HG02973 (cell line): ENCODE results near the gene PTPN18.
"Not testable (repeated sequence)": the region's sequence is repeated elsewhere in the genome, so short reads cannot be mapped to it uniquely, and the experiment has no call there.

Experiments used
- ATAC-seq: cut with Tn5 transposase; IDR thresholded peaks from one replicate; pipeline ENCODE4 v1.9.1; 2021; ENCODE audit warnings: moderate library complexity; ENCODE audit not compliant: unreplicated experiment

PTPN18 gene

GRCh38 chr2:130380096-130380934, 24.5 kb downstream of the PTPN18 start:
- no peak for ATAC-seq

DNA sequence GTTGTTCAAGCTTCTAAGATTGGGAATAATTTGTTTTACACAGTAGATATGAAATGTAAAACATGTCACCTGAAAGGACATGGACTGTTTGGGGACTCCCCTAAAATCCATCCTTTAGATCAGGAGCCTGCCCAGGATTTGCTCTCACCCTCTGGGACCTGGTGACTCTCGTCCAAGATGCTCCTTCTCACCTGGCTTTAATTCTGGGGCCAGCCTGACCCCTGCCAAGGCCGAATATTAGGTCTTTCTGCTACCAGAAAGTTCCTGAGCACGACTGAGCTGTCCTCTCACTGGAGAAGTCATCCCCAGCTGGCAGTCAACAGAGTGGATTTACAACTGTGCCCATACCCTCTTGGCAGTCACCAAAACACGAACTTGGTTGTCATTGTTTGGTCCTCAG, 25.3 kb downstream of the PTPN18 start:
- no peak for ATAC-seq

DNA sequence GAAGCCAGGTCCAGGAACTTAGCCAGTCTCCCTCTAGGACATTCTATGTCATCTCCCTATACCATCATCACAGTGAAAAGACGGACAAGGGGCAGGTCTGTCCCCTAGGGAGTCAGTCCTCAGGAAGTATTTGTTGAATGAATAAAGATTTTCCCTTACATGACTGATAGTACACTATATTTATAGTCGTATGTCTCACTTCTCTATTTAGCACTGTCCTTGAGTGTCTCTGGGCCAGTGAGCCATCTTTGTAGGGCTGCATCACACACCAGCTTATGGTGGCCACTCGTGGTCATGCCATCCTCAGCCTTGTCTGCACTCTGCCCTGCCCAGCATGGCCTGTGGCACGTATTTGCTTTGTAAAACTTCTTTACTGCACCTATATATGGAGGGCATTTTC, 25.8 kb downstream of the PTPN18 start:
- no peak for ATAC-seq

DNA sequence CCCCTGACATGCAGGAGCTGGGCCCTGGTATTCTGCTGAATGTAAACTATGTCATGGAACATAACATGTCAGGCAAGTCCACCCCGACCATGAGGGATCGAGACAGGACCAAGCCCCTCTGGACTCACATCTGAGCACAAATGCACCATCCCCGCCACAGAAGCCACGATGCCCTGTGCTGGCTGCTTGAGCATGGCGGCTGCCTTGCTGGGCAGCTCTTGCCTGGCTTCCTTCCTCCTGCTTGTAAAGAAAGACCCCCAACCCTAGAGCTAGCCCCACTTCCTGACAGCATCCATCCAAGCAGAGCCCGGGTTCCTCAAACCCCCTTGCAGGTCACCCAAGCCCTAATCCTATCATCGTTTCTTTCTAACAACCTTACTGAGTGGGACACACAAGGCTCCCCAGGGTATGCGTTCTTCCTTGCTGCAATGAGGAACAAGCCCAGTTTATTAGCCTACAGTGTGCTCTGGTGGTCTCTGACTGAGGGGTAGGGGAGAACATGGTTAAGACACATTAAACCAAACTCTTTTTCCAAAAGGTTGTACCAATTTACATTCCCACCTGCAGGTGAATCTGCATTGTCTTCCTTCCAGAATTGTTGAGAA, 26.6 kb downstream of the PTPN18 start:
- ATAC-seq: no peak

DNA sequence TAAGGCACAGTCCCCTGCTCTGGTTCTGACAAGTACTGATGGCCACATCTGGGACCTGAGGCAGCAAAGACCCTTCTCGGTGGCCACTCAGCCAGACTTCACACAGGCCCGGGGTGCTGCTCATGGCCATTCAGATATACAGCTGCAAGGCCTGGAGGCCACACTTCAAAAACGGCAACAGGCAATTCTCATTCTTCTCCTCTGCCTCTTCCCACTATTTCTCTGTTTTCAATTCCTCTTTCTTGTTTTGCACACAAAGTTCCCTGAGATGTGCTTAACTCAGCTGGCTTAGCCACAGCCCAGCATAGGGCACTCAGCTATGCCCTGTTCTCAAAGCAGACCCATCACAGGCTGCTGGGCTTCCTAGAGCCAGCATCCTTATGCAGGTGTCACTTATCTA, 29.9 kb downstream of the PTPN18 start:
- ATAC-seq: no peak

GRCh38 chr2:130387071-130387400, 31.2 kb downstream of the PTPN18 start:
- ATAC-seq: no peak

- no peak for ATAC-seq
These were observed 31.9 kb downstream of the PTPN18 start for GRCh38 chr2:130387804-130388203.

DNA sequence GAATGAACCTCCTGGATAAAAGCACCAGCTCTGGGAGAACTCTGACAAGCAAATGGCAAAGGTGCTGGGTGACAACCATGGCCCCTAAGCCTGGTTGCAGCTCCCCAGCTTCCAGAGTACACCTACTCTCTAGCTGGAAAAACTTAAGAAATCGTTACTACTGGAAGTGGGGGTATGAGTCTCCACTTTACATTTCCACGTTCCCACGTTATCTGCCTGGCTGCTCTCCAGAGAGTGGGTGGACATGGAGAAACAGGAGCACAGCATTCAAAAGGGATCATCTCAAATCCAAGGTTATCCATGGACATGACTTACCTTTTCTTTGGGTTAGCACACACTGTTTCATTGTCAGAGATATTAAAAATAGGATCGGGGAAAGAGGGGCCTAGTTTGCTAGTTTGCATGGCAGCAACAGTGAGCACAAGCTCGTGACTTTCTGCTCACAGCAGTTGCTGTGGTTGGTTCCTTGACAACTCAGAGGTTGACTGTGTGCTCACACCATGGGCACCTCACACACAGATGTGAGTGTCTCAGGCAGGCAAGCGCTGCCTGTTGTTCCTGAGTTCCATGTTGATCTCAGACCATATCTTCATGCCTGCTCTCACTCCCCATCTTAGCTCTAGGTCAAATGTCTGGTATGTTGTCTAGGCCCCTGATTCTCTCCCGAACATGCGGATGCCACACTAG, 32.5 kb downstream of the PTPN18 start:
- no peak for ATAC-seq

GRCh38 chr2:130389358-130389757, 33.5 kb downstream of the PTPN18 start:
- ATAC-seq: no peak

GRCh38 chr2:130389783-130390182, 33.9 kb downstream of the PTPN18 start:
- ATAC-seq: no peak

GRCh38 chr2:130390460-130391057, 34.7 kb downstream of the PTPN18 start:
- ATAC-seq: peak; percentile 15

- peak; percentile 92 for ATAC-seq
These were observed 35.4 kb downstream of the PTPN18 start for GRCh38 chr2:130391058-130391871.

DNA sequence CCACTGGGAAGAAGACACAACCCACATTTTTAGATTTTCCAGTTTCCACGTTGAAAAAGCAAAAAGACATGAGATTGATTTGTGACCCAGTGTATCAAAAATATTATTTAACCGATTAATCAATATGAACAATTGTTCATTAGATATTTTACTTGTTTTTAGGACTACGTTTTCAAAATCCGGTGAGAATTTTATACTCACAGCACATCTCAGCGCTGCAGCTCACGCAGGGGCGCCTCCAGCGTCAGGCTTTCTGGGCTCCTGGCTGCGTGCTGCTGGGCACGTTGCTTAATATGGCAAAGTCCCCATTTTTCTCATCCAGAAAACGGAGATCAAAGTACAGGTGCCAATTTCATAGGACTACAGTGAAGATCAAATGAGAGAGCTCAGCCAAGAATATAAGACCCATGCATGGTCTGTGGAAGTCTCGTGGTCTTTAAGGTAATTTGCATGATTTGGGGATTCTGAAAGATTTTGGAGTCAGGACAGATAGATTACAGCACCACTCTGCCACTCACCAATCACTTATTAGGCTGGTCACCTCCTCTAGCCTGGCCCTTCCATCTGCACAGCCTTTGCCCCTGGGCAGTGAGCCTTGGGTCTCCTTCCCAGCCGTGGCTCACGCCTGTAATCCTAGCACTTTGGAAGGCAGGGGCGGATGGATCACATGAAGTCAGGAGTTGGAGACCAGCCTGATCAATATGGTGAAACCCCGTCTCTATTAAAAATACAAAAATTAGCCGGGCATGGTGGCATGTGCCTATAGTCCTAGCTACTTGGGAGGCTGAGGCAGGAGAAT, 36.2 kb downstream of the PTPN18 start:
- no peak for ATAC-seq

DNA sequence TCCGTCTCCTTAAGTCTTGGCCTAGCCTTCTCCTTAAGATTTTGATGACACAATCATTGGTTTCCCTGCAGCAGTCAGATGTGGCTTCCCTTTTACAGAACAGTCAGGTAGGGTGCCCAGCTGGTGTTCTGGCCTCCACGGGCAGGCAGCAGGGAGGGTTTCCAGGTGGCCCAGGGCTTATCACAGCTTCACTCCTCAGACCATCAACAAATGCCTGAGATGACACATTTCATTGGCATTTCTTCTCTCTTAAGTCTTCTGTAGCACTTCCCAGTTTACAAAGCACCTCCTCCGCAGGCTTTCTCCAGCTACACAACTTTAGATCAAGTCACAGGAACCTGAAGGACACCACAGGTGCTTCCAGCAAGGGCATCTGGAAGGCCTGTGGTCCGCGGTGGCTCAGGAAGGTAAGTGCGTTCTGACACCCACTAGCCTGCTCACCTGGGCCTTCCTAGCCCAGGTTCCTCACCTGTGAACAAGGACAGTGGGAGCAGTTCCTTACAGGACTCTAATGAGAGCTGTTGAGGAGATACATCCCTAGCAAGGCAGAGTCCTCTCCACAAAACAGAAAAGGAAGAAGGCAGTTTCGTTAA, 37.6 kb downstream of the PTPN18 start:
- ATAC-seq: no peak

DNA sequence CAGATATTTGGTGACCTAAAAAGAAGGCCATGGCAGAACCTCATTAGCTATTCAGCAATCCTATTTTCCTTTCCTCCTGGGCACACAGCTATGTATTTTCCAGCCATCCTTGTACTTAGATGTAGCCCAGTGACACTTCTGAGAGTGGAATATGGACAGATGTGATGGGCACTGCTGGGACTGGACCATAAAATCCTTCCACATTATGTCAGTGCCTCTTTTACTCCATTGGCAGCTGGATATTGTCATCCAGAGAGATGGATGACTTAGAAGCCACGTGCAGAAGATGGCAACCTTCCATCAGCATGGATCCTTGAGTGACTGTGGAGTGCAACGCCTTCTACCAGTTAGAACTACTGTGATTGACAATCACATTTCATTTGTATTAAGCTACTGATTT, 50.4 kb downstream of the PTPN18 start:
- ATAC-seq: not testable (repeated sequence)

GRCh38 chr2:130416693-130417092, 60.8 kb downstream of the PTPN18 start:
- ATAC-seq: not testable (repeated sequence)

- not testable (repeated sequence) for ATAC-seq
These were observed 63.0 kb downstream of the PTPN18 start for GRCh38 chr2:130418845-130419244.
